Hepatocyte (in vitro differentiated cells): Measurements from ENCODE around the gene MTX1. TPM values are rescaled to one million over a fixed set of nuclear protein-coding genes. Genes with fewer than 3 reads are reported as not detected.
A peak's percentile ranks its signal among the peaks of the same experiment; 100 is the strongest.
"Not testable (repeated sequence)": the region's sequence is repeated elsewhere in the genome, so short reads cannot be mapped to it uniquely, and the experiment has no call there.

Source experiments
- DNase-seq: peaks from one replicate; pipeline ENCODE4 v3.0.0-alpha.2; 2016; ENCODE audit warnings: low spot score
- H2AFZ ChIP-seq: fragments of 200-600 bp; sonication (generic); 2 replicates; pipeline ENCODE4 v1.6.0; 2016; ENCODE audit warnings: antibody characterized with exemption, mild to moderate bottlenecking
- H3K27ac ChIP-seq: fragments of 200-600 bp; sonication (generic); 2 replicates; pipeline ENCODE4 v1.5.1; 2016; ENCODE audit warnings: mild to moderate bottlenecking
- H3K27me3 ChIP-seq: fragments of 200-600 bp; sonication (generic); 2 replicates; pipeline ENCODE4 v1.6.1; 2016
- H3K36me3 ChIP-seq: fragments of 200-600 bp; sonication (generic); replicated peaks from 2 replicates; pipeline ENCODE4 v1.5.1; 2016; ENCODE audit warnings: low read depth; ENCODE audit not compliant: insufficient read depth
- H3K4me1 ChIP-seq: fragments of 200-600 bp; sonication (generic); 2 replicates; pipeline ENCODE4 v1.5.1; 2016; ENCODE audit warnings: mild to moderate bottlenecking, moderate library complexity; ENCODE audit not compliant: insufficient read depth
- H3K4me2 ChIP-seq: fragments of 200-600 bp; sonication (generic); 2 replicates; pipeline ENCODE4 v1.6.0; 2016
- H3K4me3 ChIP-seq: fragments of 200-600 bp; sonication (generic); 2 replicates; pipeline ENCODE4 v1.5.1; 2016; ENCODE audit warnings: mild to moderate bottlenecking
- H3K79me2 ChIP-seq: fragments of 200-600 bp; sonication (generic); 2 replicates; pipeline ENCODE4 v1.6.0; 2017; ENCODE audit warnings: mild to moderate bottlenecking
- H3K9me2 ChIP-seq: fragments of 200-600 bp; sonication (generic); replicated peaks from 2 replicates; pipeline ENCODE4 v1.6.0; 2017; ENCODE audit warnings: mild to moderate bottlenecking; ENCODE audit not compliant: insufficient read depth
- H3K9me3 ChIP-seq: fragments of 200-600 bp; sonication (generic); 2 replicates; pipeline ENCODE4 v1.5.1; 2016; ENCODE audit warnings: low read depth, mild to moderate bottlenecking
- H4K20me1 ChIP-seq: fragments of 200-600 bp; sonication (generic); 2 replicates; pipeline ENCODE4 v1.6.0; 2016; ENCODE audit warnings: mild to moderate bottlenecking; ENCODE audit not compliant: insufficient read depth, poor library complexity, severe bottlenecking
- EZH2 ChIP-seq: fragments of 200-600 bp; sonication (generic); IDR thresholded peaks from 2 replicates; pipeline ENCODE4 v1.6.1; 2016; ENCODE audit warnings: antibody characterized with exemption, mild to moderate bottlenecking, borderline replicate concordance
- EZH2phosphoT487 ChIP-seq: fragments of 200-600 bp; sonication (generic); IDR thresholded peaks from one replicate; pipeline ENCODE4 v1.6.1; 2018; ENCODE audit warnings: antibody characterized with exemption, mild to moderate bottlenecking, low read depth, moderate library complexity; ENCODE audit not compliant: unreplicated experiment, severe bottlenecking
- WGBS: methylation state at CpG from one replicate; pipeline ENCODE4 v1.1.6; 2016; ENCODE audit warnings: low lambda C conversion rate; ENCODE audit errors: missing lambda C conversion rate; 5-methylcytosine and 5-hydroxymethylcytosine counted together
- polyA plus RNA-seq: library from polyadenylated mRNA; unstranded; fragments of >200 nt; fragmentation: Nextera tagmentation; extraction: Ambion mirVana; gene quantifications from 2 replicates; pipeline ENCODE4 v1.2.1, GENCODE V29; 2016
- total RNA-seq: library from RNA; depleted of rRNA; stranded (reverse); fragments of >200 nt; gene quantifications from 2 replicates; pipeline ENCODE4 v1.2.3, GENCODE V29; 2014
- TF ChIP-seq, protein P1 (sequence below): fragments of 200-600 bp; sonication (generic); IDR thresholded peaks from 2 replicates; pipeline ENCODE4 v1.5.1; 2016; ENCODE audit warnings: antibody characterized with exemption, mild to moderate bottlenecking; ENCODE audit not compliant: poor library complexity

Gene MTX1, protein sequence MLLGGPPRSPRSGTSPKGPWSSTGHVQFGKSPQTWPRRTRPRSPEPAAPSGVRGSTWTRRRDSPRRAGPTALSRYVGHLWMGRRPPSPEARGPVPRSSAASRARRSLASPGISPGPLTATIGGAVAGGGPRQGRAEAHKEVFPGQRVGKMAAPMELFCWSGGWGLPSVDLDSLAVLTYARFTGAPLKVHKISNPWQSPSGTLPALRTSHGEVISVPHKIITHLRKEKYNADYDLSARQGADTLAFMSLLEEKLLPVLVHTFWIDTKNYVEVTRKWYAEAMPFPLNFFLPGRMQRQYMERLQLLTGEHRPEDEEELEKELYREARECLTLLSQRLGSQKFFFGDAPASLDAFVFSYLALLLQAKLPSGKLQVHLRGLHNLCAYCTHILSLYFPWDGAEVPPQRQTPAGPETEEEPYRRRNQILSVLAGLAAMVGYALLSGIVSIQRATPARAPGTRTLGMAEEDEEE
- total RNA-seq = 42.1 and 49.4 TPM in 2 replicates
- 78.2 and 82.0 TPM in 2 replicates for polyA plus RNA-seq

DNA sequence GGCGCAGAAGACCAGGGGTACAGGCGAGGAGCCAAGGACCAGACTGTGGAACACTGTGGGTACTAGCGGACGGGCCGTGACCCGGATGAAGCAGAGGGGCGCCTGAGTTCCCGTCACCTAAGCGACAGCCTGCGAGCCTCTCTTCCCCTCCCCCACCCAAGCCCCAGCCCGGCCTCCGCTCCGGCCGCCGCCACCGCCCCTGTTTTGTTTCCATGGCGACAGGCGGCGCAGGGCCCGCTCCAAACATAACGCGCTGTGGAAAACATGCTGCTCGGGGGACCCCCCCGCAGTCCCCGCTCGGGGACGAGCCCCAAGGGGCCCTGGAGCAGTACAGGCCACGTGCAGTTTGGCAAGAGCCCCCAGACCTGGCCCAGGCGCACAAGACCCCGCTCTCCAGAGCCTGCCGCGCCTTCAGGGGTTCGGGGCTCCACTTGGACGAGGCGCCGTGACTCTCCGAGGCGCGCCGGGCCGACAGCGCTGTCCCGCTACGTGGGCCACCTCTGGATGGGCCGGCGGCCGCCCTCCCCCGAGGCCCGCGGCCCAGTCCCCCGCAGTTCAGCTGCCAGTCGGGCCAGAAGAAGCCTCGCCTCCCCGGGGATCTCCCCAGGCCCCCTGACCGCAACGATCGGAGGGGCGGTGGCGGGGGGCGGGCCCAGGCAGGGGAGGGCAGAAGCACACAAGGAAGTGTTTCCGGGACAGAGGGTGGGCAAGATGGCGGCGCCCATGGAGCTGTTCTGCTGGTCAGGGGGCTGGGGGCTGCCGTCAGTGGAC lies at the start of gene MTX1:
Gene MTX1 (plus strand): TSS at position 155 of the 771 bp plus-strand sequence. CDS start 110 bp downstream, at position 265.
- Histone ChIP-seq H3K4me1 (peaks cover 16% of the 10 kb centered on the region), H3K9me2 (no peaks in the 10 kb centered on the region), H4K20me1 (no peaks in the 10 kb centered on the region), H3K27me3 (no peaks in the 10 kb centered on the region), H3K4me3 (peak within 1 kb of the TSS; percentile 90), H2AFZ (peak within 1 kb of the TSS; percentile 80), H3K27ac (peak within 1 kb of the TSS; percentile 99), H3K36me3 (no peaks in the 10 kb centered on the region), H3K4me2 (peak within 1 kb of the TSS; percentile 96), H3K9me3 (no peaks in the 10 kb centered on the region), H3K79me2 (peaks cover 13% of the 10 kb centered on the region)
- peak; percentile 96 for DNase-seq
- TF ChIP-seq, protein P1, sequence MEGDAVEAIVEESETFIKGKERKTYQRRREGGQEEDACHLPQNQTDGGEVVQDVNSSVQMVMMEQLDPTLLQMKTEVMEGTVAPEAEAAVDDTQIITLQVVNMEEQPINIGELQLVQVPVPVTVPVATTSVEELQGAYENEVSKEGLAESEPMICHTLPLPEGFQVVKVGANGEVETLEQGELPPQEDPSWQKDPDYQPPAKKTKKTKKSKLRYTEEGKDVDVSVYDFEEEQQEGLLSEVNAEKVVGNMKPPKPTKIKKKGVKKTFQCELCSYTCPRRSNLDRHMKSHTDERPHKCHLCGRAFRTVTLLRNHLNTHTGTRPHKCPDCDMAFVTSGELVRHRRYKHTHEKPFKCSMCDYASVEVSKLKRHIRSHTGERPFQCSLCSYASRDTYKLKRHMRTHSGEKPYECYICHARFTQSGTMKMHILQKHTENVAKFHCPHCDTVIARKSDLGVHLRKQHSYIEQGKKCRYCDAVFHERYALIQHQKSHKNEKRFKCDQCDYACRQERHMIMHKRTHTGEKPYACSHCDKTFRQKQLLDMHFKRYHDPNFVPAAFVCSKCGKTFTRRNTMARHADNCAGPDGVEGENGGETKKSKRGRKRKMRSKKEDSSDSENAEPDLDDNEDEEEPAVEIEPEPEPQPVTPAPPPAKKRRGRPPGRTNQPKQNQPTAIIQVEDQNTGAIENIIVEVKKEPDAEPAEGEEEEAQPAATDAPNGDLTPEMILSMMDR = no peak
- TF ChIP-seq EZH2phosphoT487 (no peak), EZH2 (no peak)
- 3% methylated on average over 23 of the region's 64 CpGs for WGBS

DNA sequence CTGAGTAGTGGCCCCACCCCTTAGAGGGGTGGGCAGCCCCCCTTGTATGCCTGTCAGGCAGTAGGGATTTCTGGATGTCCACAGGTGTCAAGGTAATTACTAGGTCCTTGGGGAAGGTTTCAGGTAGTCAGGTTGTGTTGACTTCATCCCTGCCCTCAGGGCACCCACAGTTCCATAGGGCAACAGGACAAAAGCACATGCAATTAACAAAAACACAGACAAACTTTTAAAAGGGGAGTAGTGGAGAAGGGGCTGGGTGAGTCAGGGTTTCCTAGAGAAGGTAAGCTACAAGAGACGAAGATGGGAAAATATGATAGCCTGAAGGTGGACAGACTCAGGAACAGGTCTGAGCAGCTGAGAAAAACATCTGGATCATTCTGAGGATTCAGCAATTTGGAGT lies 49.5 kb upstream of the MTX1 start:
- no peaks in the 10 kb centered on the region for H3K9me2 ChIP-seq
- no peak for DNase-seq
- H3K4me3 ChIP-seq = no peak overlapping the region
- 64% methylated on average over 1 of the region's 1 CpG for WGBS
- H3K4me1 ChIP-seq = no peaks in the 10 kb centered on the region
- H3K4me2 ChIP-seq = no peak overlapping the region
- H4K20me1 ChIP-seq = no peaks in the 10 kb centered on the region
- no peak overlapping the region for H2AFZ ChIP-seq
- H3K36me3 ChIP-seq = no peaks in the 10 kb centered on the region
- no peak overlapping the region for H3K27ac ChIP-seq
- H3K27me3 ChIP-seq = no peaks in the 10 kb centered on the region
- H3K9me3 ChIP-seq = no peaks in the 10 kb centered on the region
- TF ChIP-seq EZH2 (no peak), EZH2phosphoT487 (no peak)
- TF ChIP-seq, protein P1 = no peak
- H3K79me2 ChIP-seq = no peaks in the 10 kb centered on the region

DNA sequence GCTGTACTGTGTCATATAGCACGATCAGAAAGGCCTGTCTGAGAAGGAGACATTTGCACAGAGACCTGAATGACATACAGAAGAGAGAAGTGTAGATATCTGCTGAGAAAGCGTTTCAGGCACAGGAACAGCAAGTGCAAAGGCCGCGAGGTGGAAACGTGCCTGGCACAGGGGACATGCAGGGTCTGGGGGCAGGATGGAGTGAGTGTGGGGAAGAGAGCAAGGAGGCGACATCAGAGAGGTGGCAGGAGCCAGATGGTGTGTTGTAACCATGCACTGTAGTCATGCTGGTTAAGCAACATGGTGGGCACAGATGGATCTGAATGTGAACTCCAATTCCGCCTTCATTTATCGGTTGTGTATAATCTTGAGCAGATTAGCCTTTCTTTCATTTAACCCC lies 48.4 kb upstream of the MTX1 start:
- TF ChIP-seq EZH2 (no peak), EZH2phosphoT487 (no peak)
- TF ChIP-seq, protein P1 = no peak
- Histone ChIP-seq H2AFZ (no peak overlapping the region), H3K9me3 (no peaks in the 10 kb centered on the region), H3K27me3 (no peaks in the 10 kb centered on the region), H3K36me3 (no peaks in the 10 kb centered on the region), H3K4me2 (no peak overlapping the region), H4K20me1 (no peaks in the 10 kb centered on the region), H3K79me2 (no peaks in the 10 kb centered on the region), H3K9me2 (no peaks in the 10 kb centered on the region), H3K27ac (no peak overlapping the region), H3K4me3 (no peak overlapping the region), H3K4me1 (no peaks in the 10 kb centered on the region)
- DNase-seq = no peak
- WGBS = 87% methylated on average over 8 of the region's 8 CpGs

DNA sequence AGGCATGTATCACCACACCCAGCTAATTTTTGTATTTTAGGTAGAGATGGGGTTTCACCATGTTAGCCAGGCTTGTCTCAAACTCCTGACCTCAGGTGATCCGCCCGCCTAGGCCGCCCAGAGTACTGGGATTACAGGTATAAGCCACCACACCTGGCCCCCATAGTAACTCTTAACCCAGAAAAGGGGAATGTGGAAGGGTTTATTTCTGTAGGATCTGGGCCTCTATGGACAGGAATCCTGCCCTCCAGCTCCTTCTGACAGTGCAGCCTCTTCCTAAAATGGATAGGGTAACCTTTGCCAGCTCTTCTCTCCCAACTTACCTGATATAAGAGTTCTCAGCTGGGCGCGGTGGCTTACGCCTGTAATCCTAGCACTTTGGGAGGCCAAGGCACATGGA lies 45.9 kb upstream of the MTX1 start:
- not testable (repeated sequence) for H3K79me2 ChIP-seq, H3K36me3 ChIP-seq, H3K4me3 ChIP-seq, H4K20me1 ChIP-seq, H3K4me1 ChIP-seq, H3K4me2 ChIP-seq, H2AFZ ChIP-seq, H3K27me3 ChIP-seq, H3K9me2 ChIP-seq, H3K9me3 ChIP-seq, DNase-seq, H3K27ac ChIP-seq
- 97% methylated on average over 6 of the region's 6 CpGs for WGBS

DNA sequence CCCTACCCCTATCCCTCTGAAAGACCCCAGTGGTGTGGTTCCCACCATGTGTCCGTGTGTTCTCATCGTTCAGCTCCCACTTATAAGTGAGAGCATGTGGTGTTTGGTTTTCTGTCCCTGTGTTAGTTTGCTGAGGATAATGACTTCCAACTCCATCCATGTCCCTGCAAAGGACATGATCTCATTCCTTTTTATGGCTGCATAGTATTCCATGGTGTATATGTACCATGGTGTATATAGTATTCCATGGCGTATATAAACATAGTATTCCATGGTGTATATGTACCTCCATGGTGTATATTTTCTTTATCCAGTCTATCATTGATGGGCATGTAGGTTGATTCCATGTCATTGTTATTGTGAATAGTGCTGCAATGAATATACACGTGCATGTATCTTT lies 44.7 kb upstream of the MTX1 start:
- H3K79me2 ChIP-seq, H4K20me1 ChIP-seq, H3K4me1 ChIP-seq, H3K27ac ChIP-seq, H3K27me3 ChIP-seq, H3K4me2 ChIP-seq, H3K9me2 ChIP-seq, H2AFZ ChIP-seq, H3K9me3 ChIP-seq, H3K36me3 ChIP-seq, H3K4me3 ChIP-seq, DNase-seq: not testable (repeated sequence)
- 95% methylated on average over 4 of the region's 4 CpGs for WGBS
